Measurements from ENCODE around the gene CNST.

Gene CNST

GRCh38 chr1:246527402-246528088, 38.7 kb upstream of the CNST start:
- no peak for DNase-seq (ENCODE audit: low spot score)
- no peak overlapping the region for H3K4me3 ChIP-seq
- TF ChIP-seq CTCF (IDR thresholded peaks at IDR 0.05) = no peak
- no peak overlapping the region for H3K27ac ChIP-seq

GRCh38 chr1:246528933-246529731, 37.1 kb upstream of the CNST start:
- H3K27ac ChIP-seq = no peak overlapping the region
- DNase-seq (ENCODE audit: low spot score) = no peak
- no peak overlapping the region for H3K4me3 ChIP-seq
- no peak for TF ChIP-seq CTCF (IDR thresholded peaks at IDR 0.05)

- no peak for TF ChIP-seq CTCF (IDR thresholded peaks at IDR 0.05)
- H3K4me3 ChIP-seq = no peak overlapping the region
- DNase-seq (ENCODE audit: low spot score) = no peak
- H3K27ac ChIP-seq = no peak overlapping the region
These were observed 35.8 kb upstream of the CNST start for GRCh38 chr1:246530482-246530881.

- no peak for TF ChIP-seq CTCF (IDR thresholded peaks at IDR 0.05)
- DNase-seq (ENCODE audit: low spot score) = no peak
- no peak overlapping the region for H3K27ac ChIP-seq
- H3K4me3 ChIP-seq = no peak overlapping the region
These were observed 33.7 kb upstream of the CNST start for GRCh38 chr1:246532519-246532918.

- Histone ChIP-seq H3K27ac (no peak overlapping the region), H3K4me3 (no peak overlapping the region)
- no peak for DNase-seq (ENCODE audit: low spot score)
- no peak for TF ChIP-seq CTCF (IDR thresholded peaks at IDR 0.05)
These were observed 32.8 kb upstream of the CNST start for GRCh38 chr1:246533371-246533905.

GRCh38 chr1:246534114-246534513, 32.1 kb upstream of the CNST start:
- Histone ChIP-seq H3K27ac (no peak overlapping the region), H3K4me3 (no peak overlapping the region)
- TF ChIP-seq CTCF (IDR thresholded peaks at IDR 0.05) = no peak
- no peak for DNase-seq (ENCODE audit: low spot score)

Measured in coronary artery (tissue), 2 donors.